GM12878 (cell line): ENCODE results near the gene NDRG2. TPM values are rescaled to one million over a fixed set of nuclear protein-coding genes. Genes with fewer than 3 reads are reported as not detected.

Source experiments
- ATAC-seq: fragments of 200-7000 bp; cut with Tn5 transposase; 3 replicates; pipeline ENCODE4 v1.9.1; 2020; ENCODE audit warnings: mild to moderate bottlenecking, moderate library complexity
- BruUV-seq: library from RNA; stranded (reverse); fragments of 400-500 nt; replicated peaks from 2 replicates; lab custom pipeline; 2021; lab: Mats Ljungman, UMichigan
- CTCF ChIA-PET: fragments of 300-600 bp; sonication (Branson Sonifier 250); formaldehyde crosslinking; extraction: SDS; loops from one replicate; lab custom pipeline; 2021; ENCODE audit warnings: inconsistent platforms; lab: Yijun Ruan, JAX
- POLR2A ChIA-PET: fragments of 350-600 bp; formaldehyde crosslinking; extraction: SDS; loops from one replicate; lab custom pipeline; 2021; ENCODE audit warnings: inconsistent platforms; lab: Charles Lee
- RAD21 ChIA-PET: fragments of 300-600 bp; sonication (Branson Sonifier 250); formaldehyde crosslinking; loops from one replicate; lab custom pipeline; 2023; ENCODE audit warnings: antibody characterized with exemption; ENCODE audit not compliant: unreplicated experiment; lab: Charles Lee
- SMC1A ChIA-PET: fragments of 300-600 bp; sonication (Branson Sonifier 250); formaldehyde crosslinking; loops from one replicate; lab custom pipeline; 2023; ENCODE audit not compliant: unreplicated experiment, uncharacterized antibody; lab: Charles Lee
- DNase-seq: peaks from one replicate; pipeline ENCODE4 v3.0.0-alpha.2; 2011; ENCODE audit warnings: low read depth, low spot score
- FAIRE-seq: peaks from 3 replicates; lab custom pipeline; 2011; peaks lifted over from hg19 to GRCh38; lab: Jason Lieb, UNC
- H2AFZ ChIP-seq: 2 replicates; pipeline ENCODE4 v1.6.0; 2011; ENCODE audit warnings: low read depth, low read length, control low read depth; ENCODE audit not compliant: control insufficient read depth
- H3K27ac ChIP-seq: 2 replicates; pipeline ENCODE4 v1.5.1; 2011; ENCODE audit warnings: control low read depth; ENCODE audit not compliant: control insufficient read depth, insufficient read depth
- H3K27me3 ChIP-seq, 2 experiments: replicated peaks in 1 of 2; 2 replicates each; pipeline versions ENCODE4 v1.6.0 to v1.6.1; 2011; ENCODE audit warnings: low read length in 1 of 2; ENCODE audit not compliant: control insufficient read depth in 2 of 2, insufficient read depth in 2 of 2
- H3K36me3 ChIP-seq, 2 experiments: 2 replicates each; pipeline ENCODE4 v1.5.1; 2011; ENCODE audit warnings: low read length in 1 of 2; ENCODE audit not compliant: control insufficient read depth in 2 of 2, insufficient read depth in 2 of 2
- H3K4me1 ChIP-seq: 2 replicates; pipeline ENCODE4 v1.6.1; 2011; ENCODE audit warnings: mild to moderate bottlenecking, low read length, moderate library complexity, mixed read lengths; ENCODE audit not compliant: control insufficient read depth, insufficient read depth
- H3K4me2 ChIP-seq: 2 replicates; pipeline ENCODE4 v1.6.0; 2011; ENCODE audit warnings: control low read depth; ENCODE audit not compliant: control insufficient read depth, insufficient read depth
- H3K4me3 ChIP-seq: fragments of 200-600 bp; sonication (generic); 2 replicates; pipeline ENCODE4 v1.5.1; 2016
- H3K79me2 ChIP-seq: 2 replicates; pipeline ENCODE4 v1.6.0; 2011; ENCODE audit warnings: low read length; ENCODE audit not compliant: control insufficient read depth, insufficient read depth
- H3K9ac ChIP-seq: 2 replicates; pipeline ENCODE4 v1.8.0; 2011; ENCODE audit warnings: low read length, control low read depth, mixed read lengths; ENCODE audit not compliant: control insufficient read depth, insufficient read depth
- H3K9me3 ChIP-seq: replicated peaks from 3 replicates; pipeline ENCODE4 v1.5.1; 2011; ENCODE audit warnings: mild to moderate bottlenecking, low read length; ENCODE audit not compliant: control insufficient read depth, insufficient read depth
- H4K20me1 ChIP-seq: 2 replicates; pipeline ENCODE4 v1.6.0; 2011; ENCODE audit not compliant: control insufficient read depth, insufficient read depth
- FOXK2 ChIP-seq: fragments of 450-650 bp; IDR thresholded peaks from 2 replicates; pipeline ENCODE4 v1.6.1; 2017; ENCODE audit warnings: mild to moderate bottlenecking, moderate library complexity
- IKZF1 ChIP-seq: fragments of 450-650 bp; conservative IDR thresholded peaks from 2 replicates; pipeline ENCODE4 v1.6.1; 2017; ENCODE audit warnings: antibody characterized with exemption, mild to moderate bottlenecking
- TBL1XR1 ChIP-seq: IDR thresholded peaks from 2 replicates; pipeline ENCODE4 v1.6.1; 2012; ENCODE audit warnings: low read depth, low read length, improper control_type of control experiment
- ZBED1 ChIP-seq: IDR thresholded peaks from 2 replicates; pipeline ENCODE4 v1.6.1; 2016; ENCODE audit warnings: borderline replicate concordance
- WGBS: methylation state at CpG from one replicate; pipeline ENCODE4 v1.1.6; 2016; ENCODE audit warnings: low lambda C conversion rate; ENCODE audit not compliant: insufficient replicate concordance, insufficient coverage; ENCODE audit errors: missing lambda C conversion rate; 5-methylcytosine and 5-hydroxymethylcytosine counted together
- in situ Hi-C: fragments of 300-500 bp; cut with MboI; formaldehyde crosslinking; loops from 9 replicates; pipeline ENCODE4 v1.14.3; 2018; ENCODE audit warnings: mixed read lengths
- intact Hi-C: fragments of 100-400 bp; cut with micrococcal nuclease; formaldehyde crosslinking; loops from one replicate; pipeline ENCODE4 v1.14.2; 2022; ENCODE audit not compliant: unreplicated experiment
- polyA plus RNA-seq, 11 experiments: library from polyadenylated mRNA; depleted of rRNA in 4 of 11; unstranded in 6 of 11; stranded (reverse) in 5 of 11; fragments of >200 nt; fragmentation: Nextera tagmentation in 4 of 11; fragmentation: Illumina TruSeq in 1 of 11; extraction: Ambion mirVana in 4 of 11; extraction: Trizol in 1 of 11; gene quantifications; 1 replicate in 1 of 11; 2 replicates in 10 of 11; pipeline versions ENCODE4 v1.2.1 to v1.2.3, GENCODE V29; 2011 to 2016; ENCODE audit warnings: inconsistent platforms in 2 of 11, missing spikeins in 2 of 11, low read depth in 1 of 11
- total RNA-seq, 4 experiments: library from RNA; depleted of rRNA in 3 of 4; stranded (reverse); fragments of >200 nt in 3 of 4; fragmentation: Illumina TruSeq in 1 of 4; extraction: Trizol in 1 of 4; gene quantifications; 2 replicates each; pipeline versions ENCODE4 v1.2.1 to v1.2.3, GENCODE V29; 2013 to 2021
- TF ChIP-seq, protein P1 (sequence below): fragments of 450-650 bp; IDR thresholded peaks from 2 replicates; pipeline ENCODE4 v1.6.1; 2016; ENCODE audit warnings: mild to moderate bottlenecking, moderate library complexity, borderline replicate concordance

Gene NDRG2
- total and polyA plus RNA-seq, 10 of the 15 experiments (the other 5 are each of a cell fraction or from before 2014, with no cell fraction given): 0.15 to 0.49 TPM; not detected in 8

DNA sequence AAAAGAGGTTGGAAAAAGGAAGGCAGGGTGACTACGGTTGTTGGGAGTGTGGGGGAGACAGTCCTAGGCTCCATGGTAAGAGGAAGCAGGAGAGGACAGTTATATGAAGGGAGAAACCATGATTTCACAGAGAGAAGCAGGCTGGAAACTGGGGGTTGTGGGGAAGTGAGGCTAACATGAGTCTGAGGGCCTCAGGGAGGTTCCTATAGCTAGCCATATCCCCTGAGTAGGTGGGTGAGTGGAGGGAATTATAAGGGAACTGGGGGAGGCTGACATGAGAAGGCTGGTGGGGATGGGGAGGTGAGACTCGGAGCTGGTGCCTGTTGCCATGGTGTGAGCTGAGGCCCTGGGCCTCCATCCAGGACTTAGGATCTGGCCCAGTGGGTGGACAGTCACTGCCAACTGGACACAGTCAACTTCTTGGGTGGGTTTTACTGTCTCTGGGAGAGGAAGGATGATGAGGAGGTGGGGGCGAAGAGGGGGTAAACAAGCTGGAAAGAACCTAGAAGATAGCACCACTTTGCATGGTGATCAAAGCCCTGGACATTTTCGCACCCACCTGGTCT lies 8.4 kb upstream of the NDRG2 start:
- TF ChIP-seq IKZF1 (no peak), TBL1XR1 (no peak), ZBED1 (no peak), FOXK2 (no peak)
- TF ChIP-seq, protein P1, sequence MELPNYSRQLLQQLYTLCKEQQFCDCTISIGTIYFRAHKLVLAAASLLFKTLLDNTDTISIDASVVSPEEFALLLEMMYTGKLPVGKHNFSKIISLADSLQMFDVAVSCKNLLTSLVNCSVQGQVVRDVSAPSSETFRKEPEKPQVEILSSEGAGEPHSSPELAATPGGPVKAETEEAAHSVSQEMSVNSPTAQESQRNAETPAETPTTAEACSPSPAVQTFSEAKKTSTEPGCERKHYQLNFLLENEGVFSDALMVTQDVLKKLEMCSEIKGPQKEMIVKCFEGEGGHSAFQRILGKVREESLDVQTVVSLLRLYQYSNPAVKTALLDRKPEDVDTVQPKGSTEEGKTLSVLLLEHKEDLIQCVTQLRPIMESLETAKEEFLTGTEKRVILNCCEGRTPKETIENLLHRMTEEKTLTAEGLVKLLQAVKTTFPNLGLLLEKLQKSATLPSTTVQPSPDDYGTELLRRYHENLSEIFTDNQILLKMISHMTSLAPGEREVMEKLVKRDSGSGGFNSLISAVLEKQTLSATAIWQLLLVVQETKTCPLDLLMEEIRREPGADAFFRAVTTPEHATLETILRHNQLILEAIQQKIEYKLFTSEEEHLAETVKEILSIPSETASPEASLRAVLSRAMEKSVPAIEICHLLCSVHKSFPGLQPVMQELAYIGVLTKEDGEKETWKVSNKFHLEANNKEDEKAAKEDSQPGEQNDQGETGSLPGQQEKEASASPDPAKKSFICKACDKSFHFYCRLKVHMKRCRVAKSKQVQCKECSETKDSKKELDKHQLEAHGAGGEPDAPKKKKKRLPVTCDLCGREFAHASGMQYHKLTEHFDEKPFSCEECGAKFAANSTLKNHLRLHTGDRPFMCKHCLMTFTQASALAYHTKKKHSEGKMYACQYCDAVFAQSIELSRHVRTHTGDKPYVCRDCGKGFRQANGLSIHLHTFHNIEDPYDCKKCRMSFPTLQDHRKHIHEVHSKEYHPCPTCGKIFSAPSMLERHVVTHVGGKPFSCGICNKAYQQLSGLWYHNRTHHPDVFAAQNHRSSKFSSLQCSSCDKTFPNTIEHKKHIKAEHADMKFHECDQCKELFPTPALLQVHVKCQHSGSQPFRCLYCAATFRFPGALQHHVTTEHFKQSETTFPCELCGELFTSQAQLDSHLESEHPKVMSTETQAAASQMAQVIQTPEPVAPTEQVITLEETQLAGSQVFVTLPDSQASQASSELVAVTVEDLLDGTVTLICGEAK: no peak
- TF ChIP-seq, all 136 proteins: peak for 0
- Histone ChIP-seq H3K4me2 (no peak overlapping the region), H3K27ac (no peak overlapping the region), H3K4me3 (no peak overlapping the region), H3K36me3 (no peaks in the 10 kb centered on the region), H4K20me1 (no peaks in the 10 kb centered on the region), H2AFZ (no peak overlapping the region), H3K9ac (no peak overlapping the region), H3K9me3 (no peaks in the 10 kb centered on the region), H3K27me3 (peaks cover 0 to 9% of the 10 kb centered on the region in 2 experiments; a peak in 2 of 4 replicates), H3K79me2 (no peaks in the 10 kb centered on the region), H3K4me1 (peaks cover 8% of the 10 kb centered on the region)
- ATAC-seq (no peak), DNase-seq (no peak), FAIRE-seq (no peak)
- ChIA-PET POLR2A (no interaction called here), SMC1A (no interaction called here), CTCF (interaction anchor here (1.3 to 3.2 kb wide), 4 partner anchors 18 to 72 kb away, joined by 4 to 12 read pairs (median 8); no protein-coding TSS in a partner anchor), RAD21 (interaction anchor here (1.5 kb wide), 1 partner anchor 19 kb away, joined by 3 read pairs; no protein-coding TSS in a partner anchor)
- BruUV-seq: no TSS peak
- in situ Hi-C loops: no loop called here
- intact Hi-C loops: no loop called here
- WGBS: 13% methylated on average over 4 of the region's 4 CpGs
